ENCODE data around the gene MYDGF. TPM values are rescaled to one million over a fixed set of nuclear protein-coding genes. Genes with fewer than 3 reads are reported as not detected.

The MYDGF gene
- total RNA-seq, 1 experiment from 2014 or later = 128 TPM

- TF ChIP-seq EZH2 (IDR thresholded peaks at IDR 0.05; ENCODE audit: borderline replicate concordance, low read depth, low read length, poor library complexity, severe bottlenecking) = no peak
- TF ChIP-seq, protein P1, sequence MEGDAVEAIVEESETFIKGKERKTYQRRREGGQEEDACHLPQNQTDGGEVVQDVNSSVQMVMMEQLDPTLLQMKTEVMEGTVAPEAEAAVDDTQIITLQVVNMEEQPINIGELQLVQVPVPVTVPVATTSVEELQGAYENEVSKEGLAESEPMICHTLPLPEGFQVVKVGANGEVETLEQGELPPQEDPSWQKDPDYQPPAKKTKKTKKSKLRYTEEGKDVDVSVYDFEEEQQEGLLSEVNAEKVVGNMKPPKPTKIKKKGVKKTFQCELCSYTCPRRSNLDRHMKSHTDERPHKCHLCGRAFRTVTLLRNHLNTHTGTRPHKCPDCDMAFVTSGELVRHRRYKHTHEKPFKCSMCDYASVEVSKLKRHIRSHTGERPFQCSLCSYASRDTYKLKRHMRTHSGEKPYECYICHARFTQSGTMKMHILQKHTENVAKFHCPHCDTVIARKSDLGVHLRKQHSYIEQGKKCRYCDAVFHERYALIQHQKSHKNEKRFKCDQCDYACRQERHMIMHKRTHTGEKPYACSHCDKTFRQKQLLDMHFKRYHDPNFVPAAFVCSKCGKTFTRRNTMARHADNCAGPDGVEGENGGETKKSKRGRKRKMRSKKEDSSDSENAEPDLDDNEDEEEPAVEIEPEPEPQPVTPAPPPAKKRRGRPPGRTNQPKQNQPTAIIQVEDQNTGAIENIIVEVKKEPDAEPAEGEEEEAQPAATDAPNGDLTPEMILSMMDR (conservative IDR thresholded peaks at IDR 0.05; ENCODE audit: low read depth, low read length) = no peak
- DNase-seq (ENCODE audit: low spot score) = no peak
- TSS peak; percentile 57 for BruUV-seq (replicated peaks)
- peak overlapping the region; percentile 89 for H3K4me3 ChIP-seq (ENCODE audit: low read depth, low read length, poor library complexity, severe bottlenecking)
- intact Hi-C loops (cut with micrococcal nuclease; ENCODE audit: unreplicated experiment) = loop anchor here (5.0 kb wide), 1 partner anchor 62 kb away; no protein-coding TSS in a partner anchor
- ChIA-PET CTCF (no interaction called here), POLR2A (ENCODE audit: low non-redundant PET) (interaction anchor here (0.6 kb wide), 1 partner anchor 131 kb away, joined by 13 read pairs; no protein-coding TSS in a partner anchor)
- H3K36me3 ChIP-seq (ENCODE audit: insufficient read depth, low read length, poor library complexity, severe bottlenecking) = no peaks in the 10 kb centered on the region
- no peaks in the 10 kb centered on the region for H3K9me3 ChIP-seq (ENCODE audit: low read depth, low read length, poor library complexity, severe bottlenecking)
- no peaks in the 10 kb centered on the region for H3K27me3 ChIP-seq (replicated peaks; ENCODE audit: insufficient read depth, low read depth, low read length, poor library complexity)
- peaks cover 21% of the 10 kb centered on the region for H3K4me1 ChIP-seq (ENCODE audit: insufficient read depth, low read length, poor library complexity, severe bottlenecking)
- H3K27ac ChIP-seq (ENCODE audit: low read depth, low read length, poor library complexity, severe bottlenecking) = peak overlapping the region; percentile 80
These were observed 30.5 kb downstream of the MYDGF start for GRCh38 chr19:4639531-4640246.

GRCh38 chr19:4638828-4639530 is 31.2 kb downstream of the MYDGF start, which contains the start of gene TNFAIP8L1:
TSS of gene TNFAIP8L1 (plus strand) at chr19:4639516. CDS start at chr19:4651870, 12,354 bp downstream.
- peak; percentile 97 for DNase-seq (ENCODE audit: low spot score)
- Histone ChIP-seq H3K27me3 (replicated peaks; ENCODE audit: insufficient read depth, low read depth, low read length, poor library complexity) (no peaks in the 10 kb centered on the region), H3K4me3 (ENCODE audit: low read depth, low read length, poor library complexity, severe bottlenecking) (peak within 1 kb of the TSS; percentile 89), H3K9me3 (ENCODE audit: low read depth, low read length, poor library complexity, severe bottlenecking) (no peaks in the 10 kb centered on the region), H3K27ac (ENCODE audit: low read depth, low read length, poor library complexity, severe bottlenecking) (peak within 1 kb of the TSS; percentile 80), H3K4me1 (ENCODE audit: insufficient read depth, low read length, poor library complexity, severe bottlenecking) (peaks cover 21% of the 10 kb centered on the region), H3K36me3 (ENCODE audit: insufficient read depth, low read length, poor library complexity, severe bottlenecking) (no peaks in the 10 kb centered on the region)
- BruUV-seq (replicated peaks) = TSS peak; percentile 55
- intact Hi-C loops (cut with micrococcal nuclease; ENCODE audit: unreplicated experiment) = loop anchor here (5.0 kb wide), 1 partner anchor 62 kb away; no protein-coding TSS in a partner anchor
- ChIA-PET POLR2A (ENCODE audit: low non-redundant PET) (no interaction called here), CTCF (no interaction called here)
- TF ChIP-seq, protein P1 (conservative IDR thresholded peaks at IDR 0.05; ENCODE audit: low read depth, low read length) = no peak
- TF ChIP-seq EZH2 (IDR thresholded peaks at IDR 0.05; ENCODE audit: borderline replicate concordance, low read depth, low read length, poor library complexity, severe bottlenecking) = no peak

- TF ChIP-seq, protein P1 (conservative IDR thresholded peaks at IDR 0.05; ENCODE audit: low read depth, low read length) = no peak
- TF ChIP-seq EZH2 (IDR thresholded peaks at IDR 0.05; ENCODE audit: borderline replicate concordance, low read depth, low read length, poor library complexity, severe bottlenecking) = no peak
- intact Hi-C loops (cut with micrococcal nuclease; ENCODE audit: unreplicated experiment) = loop anchor here (5.0 kb wide), 1 partner anchor 61 kb away; no protein-coding TSS in a partner anchor
- CTCF ChIA-PET = no interaction called here
These were observed 31.8 kb downstream of the MYDGF start for GRCh38 chr19:4638317-4638716.

More at GRCh38 chr19:4638317-4638716, 31.8 kb downstream of the MYDGF start:
- Histone ChIP-seq H3K4me3 (ENCODE audit: low read depth, low read length, poor library complexity, severe bottlenecking) (no peak overlapping the region), H3K36me3 (ENCODE audit: insufficient read depth, low read length, poor library complexity, severe bottlenecking) (no peaks in the 10 kb centered on the region), H3K27ac (ENCODE audit: low read depth, low read length, poor library complexity, severe bottlenecking) (peak overlapping the region; percentile 76), H3K9me3 (ENCODE audit: low read depth, low read length, poor library complexity, severe bottlenecking) (no peaks in the 10 kb centered on the region), H3K4me1 (ENCODE audit: insufficient read depth, low read length, poor library complexity, severe bottlenecking) (peaks cover 21% of the 10 kb centered on the region), H3K27me3 (replicated peaks; ENCODE audit: insufficient read depth, low read depth, low read length, poor library complexity) (no peaks in the 10 kb centered on the region)
- BruUV-seq (replicated peaks) = no TSS peak
- no peak for DNase-seq (ENCODE audit: low spot score)
- POLR2A ChIA-PET (ENCODE audit: low non-redundant PET) = no interaction called here
